ENCODE data around the gene STARD3.
A peak's percentile ranks its signal among the peaks of the same experiment; 100 is the strongest.

Gene STARD3

GRCh38 chr17:39675390-39676082, 38.6 kb downstream of the STARD3 start:
- H3K27ac ChIP-seq: peak overlapping the region; percentile 91
- H3K9me3 ChIP-seq (ENCODE audit: control insufficient read depth, low read length): no peaks in the 10 kb centered on the region
- H3K4me1 ChIP-seq: peaks cover 50% of the 10 kb centered on the region
- H2AFZ ChIP-seq: no peak overlapping the region
- TF ChIP-seq CTCF (IDR thresholded peaks at IDR 0.05): no peak
- H3K79me2 ChIP-seq: no peaks in the 10 kb centered on the region
- H3K36me3 ChIP-seq (ENCODE audit: control insufficient read depth, insufficient read depth, low read length): no peaks in the 10 kb centered on the region
- no peak overlapping the region for H3K4me3 ChIP-seq (ENCODE audit: low read depth, low read length)
- H3K9ac ChIP-seq: no peak overlapping the region
- peak overlapping the region; percentile 5 for H3K4me2 ChIP-seq (ENCODE audit: low read length)
- no peaks in the 10 kb centered on the region for H3K27me3 ChIP-seq (ENCODE audit: control insufficient read depth, insufficient read depth, low read length)

GRCh38 chr17:39676198-39676819, 39.4 kb downstream of the STARD3 start:
- Histone ChIP-seq H3K4me3 (ENCODE audit: low read depth, low read length) (no peak overlapping the region), H2AFZ (no peak overlapping the region), H3K4me2 (ENCODE audit: low read length) (peak overlapping the region; percentile 62), H3K27ac (peak overlapping the region; percentile 91), H3K9ac (no peak overlapping the region), H3K36me3 (ENCODE audit: control insufficient read depth, insufficient read depth, low read length) (no peaks in the 10 kb centered on the region), H3K79me2 (no peaks in the 10 kb centered on the region), H3K27me3 (ENCODE audit: control insufficient read depth, insufficient read depth, low read length) (no peaks in the 10 kb centered on the region), H3K9me3 (ENCODE audit: control insufficient read depth, low read length) (no peaks in the 10 kb centered on the region), H3K4me1 (peaks cover 47% of the 10 kb centered on the region)
- no peak for TF ChIP-seq CTCF (IDR thresholded peaks at IDR 0.05)

- Histone ChIP-seq H3K4me2 (ENCODE audit: low read length) (peak overlapping the region; percentile 62), H3K27me3 (ENCODE audit: control insufficient read depth, insufficient read depth, low read length) (no peaks in the 10 kb centered on the region), H2AFZ (peak overlapping the region; percentile 49), H3K9ac (no peak overlapping the region), H3K27ac (peak overlapping the region; percentile 91), H3K79me2 (no peaks in the 10 kb centered on the region), H3K4me1 (peaks cover 39% of the 10 kb centered on the region), H3K36me3 (ENCODE audit: control insufficient read depth, insufficient read depth, low read length) (no peaks in the 10 kb centered on the region), H3K4me3 (ENCODE audit: low read depth, low read length) (peak overlapping the region; percentile 4), H3K9me3 (ENCODE audit: control insufficient read depth, low read length) (no peaks in the 10 kb centered on the region)
- no peak for TF ChIP-seq CTCF (IDR thresholded peaks at IDR 0.05)
These were observed 40.1 kb downstream of the STARD3 start for GRCh38 chr17:39677072-39677471.

- Histone ChIP-seq H3K27me3 (ENCODE audit: control insufficient read depth, insufficient read depth, low read length) (no peaks in the 10 kb centered on the region), H3K79me2 (no peaks in the 10 kb centered on the region), H3K9me3 (ENCODE audit: control insufficient read depth, low read length) (no peaks in the 10 kb centered on the region), H3K36me3 (ENCODE audit: control insufficient read depth, insufficient read depth, low read length) (no peaks in the 10 kb centered on the region), H3K4me2 (ENCODE audit: low read length) (peak overlapping the region; percentile 62), H3K4me3 (ENCODE audit: low read depth, low read length) (peak overlapping the region; percentile 4), H3K9ac (no peak overlapping the region), H3K27ac (peak overlapping the region; percentile 91), H2AFZ (peak overlapping the region; percentile 49), H3K4me1 (peaks cover 38% of the 10 kb centered on the region)
- no peak for TF ChIP-seq CTCF (IDR thresholded peaks at IDR 0.05)
These were observed 40.8 kb downstream of the STARD3 start for GRCh38 chr17:39677542-39678339.
